Measurements from ENCODE around the gene CRISPLD2. TPM values are rescaled to one million over a fixed set of nuclear protein-coding genes. Genes with fewer than 3 reads are reported as not detected.

Gene CRISPLD2
- total RNA-seq, 2 donors from 2014 or later, result 1.9 to 4.2 TPM

DNA sequence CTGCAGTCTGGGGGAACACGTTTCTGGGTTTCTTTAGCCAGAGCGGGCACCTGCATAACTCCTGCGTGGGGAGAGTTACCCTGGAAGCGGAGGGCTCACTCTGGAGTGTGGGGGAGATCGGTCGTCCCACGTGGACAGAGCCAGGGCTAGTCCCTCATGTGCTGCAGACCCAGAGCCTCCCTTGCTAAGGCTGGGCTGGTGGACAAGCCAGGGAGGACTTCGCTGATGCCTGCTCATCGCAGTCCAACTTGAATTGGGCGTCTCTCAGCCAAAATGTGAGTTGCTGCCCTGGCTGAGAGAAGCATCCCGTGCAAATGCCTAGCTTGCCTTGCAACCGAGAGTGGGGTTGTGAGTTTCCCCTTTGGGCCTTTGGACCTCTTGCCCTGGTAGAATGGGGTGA lies 986 bp downstream of the CRISPLD2 start:
- no peak overlapping the region for H3K27ac Mint-ChIP-seq
- DNase-seq (no peak), ATAC-seq (no peak)
- H3K4me3 Mint-ChIP-seq, result peak overlapping the region; percentile 88
- no peaks in the 10 kb centered on the region for H3K9me3 ChIP-seq (ENCODE audit: control insufficient read depth, low read length, poor library complexity, severe bottlenecking)
- no peaks in the 10 kb centered on the region for H3K36me3 Mint-ChIP-seq (ENCODE audit: low read depth)
- H3K27me3 Mint-ChIP-seq, result peaks cover 23% of the 10 kb centered on the region
- peaks cover 20% of the 10 kb centered on the region for H3K4me1 Mint-ChIP-seq

DNA sequence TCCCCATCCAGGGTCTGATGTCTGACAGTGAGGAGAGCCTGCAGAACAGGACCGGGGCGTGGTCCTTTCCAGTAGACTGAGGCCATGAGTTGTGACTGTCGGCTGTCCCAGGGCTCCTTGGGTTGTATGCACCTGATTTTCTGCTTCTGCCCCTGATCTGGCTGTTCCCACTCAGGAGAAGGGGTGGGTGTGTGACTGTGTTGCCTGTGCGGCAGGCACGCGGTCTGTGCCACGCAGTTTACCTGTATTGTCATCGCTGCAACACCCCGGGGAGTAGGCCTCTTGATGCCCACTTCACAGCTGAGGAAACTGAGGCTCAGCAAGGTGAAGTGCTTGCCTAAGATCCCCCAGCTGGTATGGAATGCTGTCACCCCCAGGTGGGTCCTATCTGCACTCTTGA lies 1.4 kb downstream of the CRISPLD2 start:
- no peaks in the 10 kb centered on the region for H3K9me3 ChIP-seq (ENCODE audit: control insufficient read depth, low read length, poor library complexity, severe bottlenecking)
- no peak for ATAC-seq
- Mint-ChIP-seq H3K4me1 (peaks cover 20% of the 10 kb centered on the region), H3K4me3 (peak overlapping the region; percentile 33), H3K27ac (no peak overlapping the region), H3K36me3 (ENCODE audit: low read depth) (no peaks in the 10 kb centered on the region), H3K27me3 (peaks cover 23% of the 10 kb centered on the region)
- DNase-seq, result no peak

DNA sequence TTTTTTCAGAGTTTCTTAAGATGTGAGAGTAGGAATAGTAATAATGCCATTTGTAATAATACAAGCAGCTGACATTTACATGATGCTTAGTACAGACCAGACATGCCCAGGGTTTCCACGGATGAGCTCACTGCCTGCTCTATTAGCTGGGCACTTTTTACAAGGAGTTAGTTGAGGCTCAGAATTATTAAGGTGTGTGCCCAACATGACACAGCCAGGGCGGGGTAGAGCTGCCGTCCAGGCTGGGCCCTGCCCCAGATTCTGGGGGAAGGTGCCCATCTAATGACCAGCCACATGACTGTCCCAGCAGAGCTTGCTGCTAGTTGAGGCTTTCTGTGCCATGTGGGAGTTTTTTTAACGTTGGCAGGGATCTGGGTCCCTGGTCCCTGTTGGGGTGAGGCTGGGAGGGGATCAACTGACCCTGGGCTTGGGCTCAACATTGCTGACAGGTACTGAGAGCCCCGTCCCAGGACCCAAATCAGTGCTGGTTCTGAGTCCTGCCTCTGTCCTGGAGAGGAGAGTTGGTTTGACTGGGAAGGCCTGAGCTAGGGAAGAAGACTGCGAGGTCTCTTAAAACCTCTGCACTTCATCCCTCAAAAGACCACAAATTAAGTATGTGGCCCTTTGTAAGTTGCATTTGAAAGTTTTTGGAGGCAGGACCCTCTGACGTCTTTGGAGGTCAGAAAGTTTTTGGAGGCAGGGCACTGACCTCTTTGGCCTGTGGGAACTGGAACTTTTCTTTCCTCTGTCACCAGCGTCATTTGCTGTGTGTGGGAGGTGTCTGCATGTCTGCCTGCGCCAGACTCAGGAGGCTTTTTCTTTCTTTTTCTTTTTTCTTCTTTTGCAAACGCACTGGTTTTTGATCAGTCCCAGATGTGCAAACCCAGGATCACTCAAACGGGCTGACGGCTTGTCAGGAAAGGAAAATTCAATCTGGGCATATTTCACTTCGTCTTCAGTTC lies 2.2 kb downstream of the CRISPLD2 start:
- ATAC-seq (no peak), DNase-seq (no peak)
- H3K4me1 Mint-ChIP-seq, result peaks cover 20% of the 10 kb centered on the region
- H3K36me3 Mint-ChIP-seq (ENCODE audit: low read depth), result no peaks in the 10 kb centered on the region
- no peak overlapping the region for H3K27ac Mint-ChIP-seq
- no peaks in the 10 kb centered on the region for H3K9me3 ChIP-seq (ENCODE audit: control insufficient read depth, low read length, poor library complexity, severe bottlenecking)
- H3K27me3 Mint-ChIP-seq, result peaks cover 23% of the 10 kb centered on the region
- no peak overlapping the region for H3K4me3 Mint-ChIP-seq

DNA sequence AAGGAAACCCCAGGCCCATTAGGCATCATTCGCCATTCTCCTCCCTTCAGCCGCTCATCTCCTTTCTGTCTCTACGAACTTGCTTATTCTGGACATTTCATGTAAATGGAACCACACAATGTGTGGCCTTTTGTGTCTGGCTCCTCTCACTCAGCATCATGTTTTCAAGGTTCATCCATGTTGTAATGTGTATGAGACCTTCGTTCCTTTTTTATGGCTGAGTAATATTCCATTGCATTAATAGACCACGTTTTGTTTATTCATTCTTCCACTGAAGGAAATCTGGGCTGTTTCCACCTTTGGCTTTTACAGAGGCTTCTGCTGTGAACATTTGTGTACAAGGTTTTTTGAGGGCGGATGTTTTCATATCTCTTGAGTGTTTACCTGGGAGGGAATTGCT lies 3.2 kb downstream of the CRISPLD2 start:
- no peaks in the 10 kb centered on the region for H3K9me3 ChIP-seq (ENCODE audit: control insufficient read depth, low read length, poor library complexity, severe bottlenecking)
- Mint-ChIP-seq H3K36me3 (ENCODE audit: low read depth) (peaks cover 2% of the 10 kb centered on the region), H3K4me1 (peaks cover 20% of the 10 kb centered on the region), H3K4me3 (peak overlapping the region; percentile 21), H3K27me3 (peaks cover 30% of the 10 kb centered on the region), H3K27ac (no peak overlapping the region)
- DNase-seq (no peak), ATAC-seq (no peak)

DNA sequence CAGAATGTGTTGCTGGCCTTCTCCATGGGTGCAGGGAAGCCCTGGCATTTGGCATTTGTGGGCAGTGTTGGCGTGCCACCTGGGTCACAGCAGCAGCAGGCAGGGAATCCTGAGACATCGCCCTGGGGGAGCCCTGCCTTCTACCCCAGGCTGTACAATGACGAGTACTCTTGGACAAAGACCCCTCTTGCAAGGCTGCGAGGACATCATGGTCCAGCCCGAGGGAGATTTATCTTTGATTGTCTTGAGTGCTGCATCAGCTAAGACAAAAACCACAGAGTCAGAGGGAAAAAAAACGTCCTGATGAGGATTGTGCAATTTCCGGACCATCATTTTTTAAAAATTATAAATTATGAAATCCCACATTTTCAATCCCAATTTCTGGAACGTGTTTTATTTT lies 3.7 kb downstream of the CRISPLD2 start:
- DNase-seq (no peak), ATAC-seq (no peak)
- Mint-ChIP-seq H3K27ac (no peak overlapping the region), H3K4me1 (peaks cover 20% of the 10 kb centered on the region), H3K36me3 (ENCODE audit: low read depth) (peaks cover 2% of the 10 kb centered on the region), H3K4me3 (no peak overlapping the region), H3K27me3 (peaks cover 32% of the 10 kb centered on the region)
- H3K9me3 ChIP-seq (ENCODE audit: control insufficient read depth, low read length, poor library complexity, severe bottlenecking), result no peaks in the 10 kb centered on the region

DNA sequence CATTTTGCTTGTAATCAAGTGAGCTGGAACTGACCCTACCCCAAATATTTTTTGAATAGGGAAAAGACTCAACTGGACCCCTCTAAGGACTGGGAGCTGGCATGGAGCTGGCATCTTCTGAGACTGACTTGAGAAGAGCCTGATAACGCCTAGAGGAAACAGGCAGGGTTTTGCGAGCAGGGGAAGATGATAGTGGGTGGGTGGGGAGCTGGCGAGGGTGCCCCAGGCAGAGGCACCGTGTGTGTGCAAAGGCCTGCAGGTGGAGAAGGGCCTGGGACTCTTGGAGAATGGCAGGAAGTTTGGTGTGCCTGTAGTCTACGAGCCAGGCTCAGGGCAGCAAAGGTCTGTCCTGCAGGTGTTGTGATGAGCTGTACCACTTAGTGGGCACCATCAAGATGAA lies 4.1 kb downstream of the CRISPLD2 start:
- no peak for ATAC-seq
- no peaks in the 10 kb centered on the region for H3K9me3 ChIP-seq (ENCODE audit: control insufficient read depth, low read length, poor library complexity, severe bottlenecking)
- DNase-seq, result no peak

DNA sequence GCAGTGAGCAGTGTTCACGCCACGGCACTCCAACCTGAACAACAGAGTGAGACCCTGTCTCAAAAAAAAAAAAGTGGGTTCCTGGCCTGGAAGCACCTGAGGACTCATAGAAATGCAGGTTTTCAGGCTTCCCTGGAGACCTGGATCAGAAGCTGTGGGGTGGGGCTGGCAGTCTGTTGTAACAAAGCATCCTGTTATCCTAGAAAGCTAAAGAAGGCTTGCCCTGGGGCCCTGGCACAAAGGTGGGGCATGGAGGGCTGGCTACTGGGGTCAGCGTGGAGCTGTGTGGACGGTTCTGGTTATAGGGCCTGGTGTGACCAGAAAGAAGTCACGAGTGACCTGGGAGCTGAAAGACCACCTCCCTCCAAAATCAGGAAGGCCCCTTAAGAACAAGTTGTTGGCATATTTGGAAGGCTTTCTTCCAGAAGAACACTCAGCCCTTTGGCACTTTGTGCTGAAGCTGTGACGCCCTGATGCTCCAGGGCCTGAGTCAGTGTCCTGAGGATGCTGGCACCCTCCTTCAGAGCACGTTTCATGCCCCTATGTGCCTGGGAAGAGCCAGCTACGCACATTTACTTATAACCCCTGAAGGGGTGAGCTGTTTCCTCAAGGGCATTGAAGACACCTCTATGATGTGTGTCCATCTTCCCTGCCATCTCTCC lies 6.2 kb downstream of the CRISPLD2 start:
- DNase-seq, result no peak
- Mint-ChIP-seq H3K4me3 (no peak overlapping the region), H3K27ac (no peak overlapping the region), H3K36me3 (ENCODE audit: low read depth) (peaks cover 2% of the 10 kb centered on the region), H3K27me3 (peaks cover 23% of the 10 kb centered on the region), H3K4me1 (peaks cover 10% of the 10 kb centered on the region)
- no peak for ATAC-seq
- H3K9me3 ChIP-seq (ENCODE audit: control insufficient read depth, low read length, poor library complexity, severe bottlenecking), result no peaks in the 10 kb centered on the region

More for the DNA sequence above, 4.1 kb downstream of the CRISPLD2 start:
- Mint-ChIP-seq H3K4me3 (no peak overlapping the region), H3K4me1 (peaks cover 20% of the 10 kb centered on the region), H3K27ac (no peak overlapping the region), H3K36me3 (ENCODE audit: low read depth) (peaks cover 2% of the 10 kb centered on the region), H3K27me3 (peaks cover 32% of the 10 kb centered on the region)

DNA sequence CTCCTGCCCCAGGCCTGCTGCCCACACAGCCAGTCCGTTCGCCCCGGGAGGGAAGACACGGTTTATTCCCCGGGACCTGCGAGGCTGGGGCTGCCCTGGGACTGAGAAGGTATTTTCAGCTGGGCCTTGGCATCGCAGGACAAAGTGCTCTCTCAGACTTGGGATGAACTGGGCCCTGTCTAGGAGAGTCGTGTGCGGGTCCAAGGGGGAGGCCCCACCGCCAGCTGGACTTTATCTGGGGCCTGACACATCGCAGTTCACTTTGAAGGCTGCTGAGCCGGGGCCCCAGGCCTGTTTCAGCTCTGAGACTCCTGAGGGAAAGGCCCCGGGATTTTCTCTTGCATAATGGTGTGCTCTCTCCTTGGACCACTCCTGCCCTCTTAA lies 6.8 kb downstream of the CRISPLD2 start:
- H3K36me3 Mint-ChIP-seq (ENCODE audit: low read depth), result peaks cover 2% of the 10 kb centered on the region

DNA sequence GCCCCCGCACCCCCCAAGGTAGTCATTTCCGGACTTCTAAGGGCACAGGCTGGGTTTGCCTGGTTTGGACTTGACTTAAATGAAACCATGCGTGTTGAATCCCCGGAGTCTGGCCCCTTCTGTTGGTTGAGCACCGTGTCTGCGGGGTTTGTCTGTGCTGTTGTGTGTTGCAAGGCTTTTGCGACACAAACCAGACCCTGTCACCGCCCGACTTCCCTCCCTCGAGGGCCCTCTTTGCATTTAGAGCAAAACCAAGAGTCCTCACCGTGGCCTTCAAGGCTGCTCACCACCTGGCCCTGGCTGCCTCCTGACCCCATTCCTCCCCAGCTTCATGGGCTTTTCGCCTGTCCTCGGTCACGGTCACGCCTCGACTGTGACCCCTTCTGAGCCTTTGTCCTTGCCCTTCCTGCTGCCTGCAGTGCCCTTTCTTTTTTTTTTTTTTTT lies 7.4 kb downstream of the CRISPLD2 start:
- ATAC-seq, result no peak
- H3K4me1 Mint-ChIP-seq, result peaks cover 7% of the 10 kb centered on the region
- H3K4me3 Mint-ChIP-seq, result no peak overlapping the region
- no peak overlapping the region for H3K27ac Mint-ChIP-seq
- peaks cover 19% of the 10 kb centered on the region for H3K27me3 Mint-ChIP-seq
- DNase-seq, result no peak
- no peaks in the 10 kb centered on the region for H3K9me3 ChIP-seq (ENCODE audit: control insufficient read depth, low read length, poor library complexity, severe bottlenecking)
- H3K36me3 Mint-ChIP-seq (ENCODE audit: low read depth), result peaks cover 2% of the 10 kb centered on the region

More for the DNA sequence above, 6.8 kb downstream of the CRISPLD2 start:
- Mint-ChIP-seq H3K27ac (no peak overlapping the region), H3K27me3 (peaks cover 23% of the 10 kb centered on the region), H3K4me3 (no peak overlapping the region), H3K4me1 (peaks cover 7% of the 10 kb centered on the region)
- ATAC-seq, result no peak
- H3K9me3 ChIP-seq (ENCODE audit: control insufficient read depth, low read length, poor library complexity, severe bottlenecking), result no peaks in the 10 kb centered on the region
- no peak for DNase-seq

DNA sequence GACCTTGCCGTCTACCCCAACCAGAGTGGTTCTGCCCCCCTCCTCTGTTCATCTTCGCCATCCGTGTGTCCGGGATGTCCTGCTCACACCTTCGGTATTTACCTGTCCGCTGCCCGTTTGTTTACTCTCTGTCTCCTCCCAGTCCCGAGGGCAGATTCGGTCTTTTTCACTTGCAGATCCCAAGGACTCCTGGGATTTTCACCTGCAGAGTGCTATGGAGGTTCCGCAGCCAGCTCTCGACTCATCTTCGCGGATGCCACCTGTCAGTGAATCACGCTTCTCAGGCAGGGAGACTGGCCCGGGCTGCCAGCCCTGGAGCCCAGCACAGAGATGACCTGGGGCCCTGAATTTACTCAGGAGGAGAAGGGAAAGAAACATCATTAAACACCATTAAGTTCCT lies 8.1 kb downstream of the CRISPLD2 start:
- Mint-ChIP-seq H3K27ac (no peak overlapping the region), H3K4me1 (peaks cover 1% of the 10 kb centered on the region), H3K36me3 (ENCODE audit: low read depth) (peaks cover 2% of the 10 kb centered on the region), H3K27me3 (peaks cover 15% of the 10 kb centered on the region), H3K4me3 (no peak overlapping the region)
- no peaks in the 10 kb centered on the region for H3K9me3 ChIP-seq (ENCODE audit: control insufficient read depth, low read length, poor library complexity, severe bottlenecking)
- ATAC-seq (no peak), DNase-seq (no peak)

DNA sequence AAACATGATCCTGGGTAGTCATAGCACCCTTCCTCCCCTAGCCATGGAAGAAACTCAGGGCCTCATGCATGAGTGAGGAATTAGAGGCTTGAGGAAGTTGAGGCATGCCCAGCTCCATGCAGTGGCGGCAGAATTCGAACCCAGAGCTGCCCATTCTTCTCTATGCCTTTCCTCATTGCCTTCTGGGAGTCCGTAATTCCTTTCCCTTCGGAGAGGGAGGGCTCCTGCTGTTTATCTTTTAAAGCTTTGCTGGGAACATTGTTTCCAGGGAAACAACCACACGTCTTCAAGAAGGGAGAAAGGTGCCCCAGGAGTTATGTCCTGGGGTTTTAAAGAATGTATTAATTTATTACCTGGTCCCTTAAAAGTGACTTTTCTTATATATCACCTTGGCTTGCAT lies 8.5 kb downstream of the CRISPLD2 start:
- DNase-seq (no peak), ATAC-seq (no peak)
- Mint-ChIP-seq H3K27ac (no peak overlapping the region), H3K36me3 (ENCODE audit: low read depth) (peaks cover 5% of the 10 kb centered on the region), H3K4me1 (no peaks in the 10 kb centered on the region), H3K27me3 (peaks cover 17% of the 10 kb centered on the region), H3K4me3 (no peak overlapping the region)
- no peaks in the 10 kb centered on the region for H3K9me3 ChIP-seq (ENCODE audit: control insufficient read depth, low read length, poor library complexity, severe bottlenecking)

DNA sequence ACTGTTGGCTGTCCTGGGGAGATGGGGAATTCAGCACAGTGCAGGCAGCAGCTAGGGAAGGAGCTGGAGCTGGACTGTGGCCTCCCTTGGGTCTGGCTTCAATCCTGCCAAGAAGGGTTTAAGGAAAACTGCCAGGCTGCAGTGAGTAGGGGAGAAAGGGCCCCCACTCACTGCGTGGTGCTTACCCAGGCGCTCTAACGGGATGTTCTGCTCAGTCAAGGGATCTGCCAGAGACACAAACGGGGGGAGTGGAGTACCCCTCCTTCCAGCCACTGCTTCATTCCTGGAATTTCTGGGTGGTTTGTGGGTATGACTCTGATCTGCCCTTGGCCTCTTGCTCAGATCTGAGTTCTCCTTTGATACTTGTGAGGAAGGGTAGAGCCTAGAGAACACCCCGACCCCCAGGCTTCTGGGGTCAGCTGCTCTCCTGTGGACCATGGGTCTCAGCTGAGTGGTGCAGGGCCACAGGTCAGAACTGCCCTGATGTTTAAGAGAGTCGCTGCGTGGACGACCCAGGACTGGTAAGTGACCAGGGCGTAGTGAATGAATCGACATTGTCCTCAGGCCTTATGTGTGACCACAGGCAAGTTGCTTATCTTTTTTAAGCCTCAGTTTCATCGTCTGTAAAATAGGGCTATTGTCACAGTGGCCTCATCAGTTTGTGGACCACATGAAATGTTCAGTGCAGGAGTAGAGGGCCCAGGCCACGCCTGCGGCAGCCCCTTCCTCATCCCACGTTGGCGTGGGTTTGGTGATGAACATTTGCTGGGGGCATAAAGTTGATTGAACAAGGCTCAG lies 9.6 kb downstream of the CRISPLD2 start:
- no peak overlapping the region for H3K4me3 Mint-ChIP-seq
- H3K36me3 Mint-ChIP-seq (ENCODE audit: low read depth), result peaks cover 6% of the 10 kb centered on the region
- ATAC-seq, result no peak
- H3K27me3 Mint-ChIP-seq, result peaks cover 21% of the 10 kb centered on the region
- DNase-seq, result no peak
- no peaks in the 10 kb centered on the region for H3K4me1 Mint-ChIP-seq
- H3K9me3 ChIP-seq (ENCODE audit: control insufficient read depth, low read length, poor library complexity, severe bottlenecking), result no peaks in the 10 kb centered on the region
- H3K27ac Mint-ChIP-seq, result no peak overlapping the region

All from T-helper 17 cell (primary cell).